Subcutaneous abdominal adipose tissue (tissue), 5 donors: ENCODE measurements around the gene CFL2.
A peak's percentile ranks its signal among the peaks of the same experiment; 100 is the strongest.
"Not testable (repeated sequence)": the region's sequence is repeated elsewhere in the genome, so short reads cannot be mapped to it uniquely, and the experiment has no call there.

ENCODE experiments used
- H3K27ac ChIP-seq: one replicate; pipeline ENCODE4 v1.7.0; 2013; ENCODE audit warnings: low read depth, mild to moderate bottlenecking, inconsistent platforms, low read length, moderate library complexity
- H3K27me3 ChIP-seq, 5 donors: one replicate each; pipeline ENCODE4 v1.7.0; 2013; ENCODE audit warnings: low read length in 5 of 5, inconsistent platforms in 1 of 5; ENCODE audit not compliant: control insufficient read depth in 5 of 5, insufficient read depth in 4 of 5
- H3K36me3 ChIP-seq, 5 donors: one replicate each; pipeline ENCODE4 v1.7.0; 2013; ENCODE audit warnings: low read length in 5 of 5; ENCODE audit not compliant: control insufficient read depth in 5 of 5, insufficient read depth in 5 of 5
- H3K4me1 ChIP-seq, 5 donors: one replicate each; pipeline ENCODE4 v1.7.0; 2013; ENCODE audit warnings: low read length in 5 of 5, mild to moderate bottlenecking in 3 of 5, moderate library complexity in 1 of 5; ENCODE audit not compliant: control insufficient read depth in 5 of 5, insufficient read depth in 5 of 5
- H3K4me3 ChIP-seq, 5 donors: one replicate each; pipeline ENCODE4 v1.7.0; 2013; ENCODE audit warnings: low read length in 5 of 5, low read depth in 1 of 5
- H3K9ac ChIP-seq, 5 donors: one replicate each; pipeline ENCODE4 v1.7.0; 2013; ENCODE audit warnings: low read length in 5 of 5, mild to moderate bottlenecking in 4 of 5, moderate library complexity in 3 of 5
- H3K9me3 ChIP-seq, 5 donors: one replicate each; pipeline ENCODE4 v1.7.0; 2013; ENCODE audit warnings: low read length in 5 of 5; ENCODE audit not compliant: control insufficient read depth in 5 of 5
- donor health status: healthy.
- donor health status: healthy.
- donor health status: healthy.
- donor health status: healthy.
- donor health status: healthy.

Gene CFL2

DNA sequence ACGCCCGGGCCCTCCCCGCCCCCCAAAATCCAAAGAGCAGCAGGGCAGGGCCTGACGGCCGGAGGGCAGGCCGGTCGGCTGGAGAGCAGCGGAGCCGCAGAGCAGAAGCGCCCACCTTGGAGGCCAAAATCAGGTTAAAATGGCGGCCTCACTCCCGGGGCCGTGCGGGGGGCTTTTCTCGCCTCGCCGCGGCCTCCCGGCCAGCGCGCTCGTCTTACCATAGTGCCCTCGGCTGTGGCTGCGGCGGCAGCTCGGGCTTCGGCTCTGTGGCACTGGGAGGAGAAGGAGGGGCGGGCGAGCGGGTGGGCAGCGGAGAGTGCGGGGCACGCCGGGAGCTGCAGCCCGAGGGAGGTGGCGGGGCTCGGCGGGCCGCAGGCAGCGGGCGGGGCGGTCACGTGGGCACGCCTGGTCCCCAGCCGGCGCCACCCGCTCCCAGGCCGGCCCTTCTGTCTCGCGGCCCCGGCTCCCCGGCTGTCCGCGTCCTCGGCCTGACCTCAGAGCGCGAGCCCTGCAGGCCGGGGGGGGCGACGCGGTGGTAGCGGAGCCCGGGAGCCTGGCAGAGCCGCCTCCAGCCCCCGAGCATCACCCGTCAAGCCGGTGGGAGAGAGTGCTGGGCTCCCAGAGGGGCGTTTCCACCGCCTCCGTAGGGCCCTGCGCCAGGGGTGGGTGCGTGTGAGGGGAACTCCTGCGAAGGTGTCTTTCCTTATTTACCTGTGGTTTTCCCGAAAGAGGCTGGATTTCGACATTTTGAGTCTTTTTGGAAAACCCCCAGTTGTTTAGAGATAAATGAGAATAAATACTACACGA lies at the start of gene CFL2:
Gene CFL2, minus strand, starts transcription at position 274 of the 807 bp plus-strand sequence. Its CDS starts 53 bp downstream, at position 221.
- Histone ChIP-seq H3K36me3 (peaks cover 4 to 11% (median 8%) of the 10 kb centered on the region in 5 donors), H3K4me3 (peak within 1 kb of the TSS; percentile 82 to 90 (median 87)), H3K27me3 (no peaks in the 10 kb centered on the region), H3K9ac (peak within 1 kb of the TSS; percentile 71 to 86 (median 84)), H3K27ac (peak within 1 kb of the TSS; percentile 81), H3K4me1 (peaks cover 2 to 32% (median 27%) of the 10 kb centered on the region in 5 donors), H3K9me3 (no peaks in the 10 kb centered on the region)

DNA sequence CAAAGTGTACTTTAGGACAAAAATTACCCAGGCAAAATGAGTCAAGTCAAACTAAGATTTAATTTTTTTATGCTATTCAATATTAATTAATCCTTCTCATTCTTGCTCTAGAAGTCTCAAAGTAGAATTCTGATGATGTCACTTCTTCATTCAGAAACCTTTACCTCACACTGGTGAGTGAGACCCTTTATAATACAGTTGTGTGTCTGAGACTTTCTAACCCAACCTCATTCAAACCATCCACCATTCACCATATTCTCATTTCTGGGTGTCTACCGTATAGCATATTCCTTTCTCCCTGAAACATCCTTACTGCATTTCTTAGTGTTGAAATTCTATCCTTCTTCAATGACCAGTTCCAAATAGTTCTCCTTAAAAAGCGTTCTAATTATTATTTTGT lies 40.8 kb upstream of the CFL2 start:
- no peaks in the 10 kb centered on the region for H3K4me1 ChIP-seq
- H3K9ac ChIP-seq: no peak overlapping the region
- peaks cover 11 to 34% (median 24%) of the 10 kb centered on the region in 5 donors for H3K36me3 ChIP-seq
- H3K27me3 ChIP-seq: no peaks in the 10 kb centered on the region
- no peak overlapping the region for H3K4me3 ChIP-seq
- H3K9me3 ChIP-seq: no peaks in the 10 kb centered on the region
- no peak overlapping the region for H3K27ac ChIP-seq

DNA sequence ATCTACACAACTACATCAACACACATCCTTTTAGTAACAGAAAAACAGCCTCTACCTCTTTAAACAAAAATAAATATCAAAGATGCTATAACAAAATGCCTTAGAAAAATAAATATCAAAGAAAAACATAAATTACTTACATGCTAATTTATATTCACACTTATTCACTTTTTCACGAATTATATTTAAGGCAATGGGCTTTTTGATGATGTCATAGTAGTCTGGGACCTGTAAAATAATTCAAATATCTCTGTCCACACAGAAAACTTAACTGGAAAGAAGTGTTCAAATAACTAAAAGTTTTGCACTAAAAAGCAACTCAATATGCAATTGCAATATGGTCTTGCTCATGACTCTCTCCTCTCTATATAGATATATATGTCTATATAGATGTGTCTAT lies 40.3 kb upstream of the CFL2 start:
- Histone ChIP-seq H3K9ac (no peak overlapping the region), H3K4me1 (no peaks in the 10 kb centered on the region), H3K9me3 (no peaks in the 10 kb centered on the region), H3K27ac (no peak overlapping the region), H3K4me3 (no peak overlapping the region), H3K36me3 (peaks cover 8 to 31% (median 24%) of the 10 kb centered on the region in 5 donors), H3K27me3 (no peaks in the 10 kb centered on the region)

DNA sequence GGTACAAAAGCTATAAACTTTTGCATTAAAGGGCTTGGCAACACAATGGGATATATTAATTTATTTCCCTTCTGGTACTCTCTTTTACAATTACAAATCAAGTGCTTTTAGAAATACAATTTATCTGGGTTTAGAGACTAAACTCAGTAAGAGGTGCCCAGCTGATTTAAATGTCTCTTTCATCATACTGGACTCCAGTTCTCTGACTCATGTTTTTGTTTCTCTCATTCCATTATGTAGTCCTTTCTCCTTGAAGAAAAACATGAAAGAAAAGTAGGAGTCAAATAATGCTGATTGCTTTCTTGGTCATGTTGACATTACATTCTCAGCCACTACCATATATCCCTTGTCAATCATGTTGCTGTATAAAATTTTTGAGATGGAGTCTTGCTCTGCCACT lies 36.3 kb upstream of the CFL2 start:
- Histone ChIP-seq H3K27me3 (no peaks in the 10 kb centered on the region), H3K27ac (no peak overlapping the region), H3K9ac (no peak overlapping the region), H3K36me3 (peaks cover 0 to 24% (median 10%) of the 10 kb centered on the region in 5 donors), H3K4me3 (no peak overlapping the region), H3K9me3 (no peaks in the 10 kb centered on the region), H3K4me1 (no peaks in the 10 kb centered on the region)

DNA sequence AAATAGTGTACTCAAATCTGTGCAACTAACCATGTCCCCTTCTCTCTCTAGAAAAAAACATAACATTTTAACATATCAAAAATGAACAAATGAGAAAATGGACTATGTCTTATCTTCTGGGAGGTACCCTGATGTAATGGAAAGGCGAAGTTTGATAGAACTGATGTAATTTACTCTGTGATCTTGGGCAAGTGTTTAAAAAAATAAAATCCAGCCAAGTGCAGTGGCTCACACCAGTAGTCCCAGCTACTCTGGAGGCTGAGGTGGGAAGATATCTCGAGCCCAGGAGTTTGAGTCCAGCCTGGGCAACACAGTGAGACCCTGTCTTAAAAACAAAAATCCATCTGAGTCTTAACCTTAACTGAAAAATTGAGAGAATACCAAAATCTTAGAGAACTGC lies 35.8 kb upstream of the CFL2 start:
- Histone ChIP-seq H3K9me3 (no peaks in the 10 kb centered on the region), H3K27ac (no peak overlapping the region), H3K36me3 (peaks cover 0 to 21% (median 10%) of the 10 kb centered on the region in 5 donors), H3K4me3 (no peak overlapping the region), H3K9ac (no peak overlapping the region), H3K27me3 (no peaks in the 10 kb centered on the region), H3K4me1 (no peaks in the 10 kb centered on the region)

DNA sequence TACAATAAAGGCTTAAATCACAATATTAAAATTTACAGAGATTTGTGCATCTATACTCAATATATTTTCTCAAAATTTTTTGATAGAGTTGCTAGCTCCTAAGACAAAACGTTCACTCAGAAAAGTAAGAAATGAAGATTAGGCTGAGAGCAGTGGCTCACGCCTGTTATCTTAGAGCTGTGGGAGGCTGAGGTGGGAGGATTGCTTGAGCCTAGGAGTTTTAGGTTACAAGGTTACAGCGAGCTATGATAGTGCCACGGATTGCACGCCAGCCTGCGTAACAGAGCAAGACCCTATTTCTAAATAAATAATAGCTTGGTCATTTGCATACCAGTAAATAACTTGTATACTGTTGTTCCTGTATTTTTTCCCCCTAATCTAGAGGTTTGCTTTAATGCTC lies 35.0 kb upstream of the CFL2 start:
- no peaks in the 10 kb centered on the region for H3K27me3 ChIP-seq
- no peak overlapping the region for H3K4me3 ChIP-seq
- H3K9me3 ChIP-seq: no peaks in the 10 kb centered on the region
- no peaks in the 10 kb centered on the region for H3K4me1 ChIP-seq
- H3K36me3 ChIP-seq: peaks cover 0 to 14% (median 7%) of the 10 kb centered on the region in 5 donors
- H3K9ac ChIP-seq: no peak overlapping the region
- no peak overlapping the region for H3K27ac ChIP-seq

DNA sequence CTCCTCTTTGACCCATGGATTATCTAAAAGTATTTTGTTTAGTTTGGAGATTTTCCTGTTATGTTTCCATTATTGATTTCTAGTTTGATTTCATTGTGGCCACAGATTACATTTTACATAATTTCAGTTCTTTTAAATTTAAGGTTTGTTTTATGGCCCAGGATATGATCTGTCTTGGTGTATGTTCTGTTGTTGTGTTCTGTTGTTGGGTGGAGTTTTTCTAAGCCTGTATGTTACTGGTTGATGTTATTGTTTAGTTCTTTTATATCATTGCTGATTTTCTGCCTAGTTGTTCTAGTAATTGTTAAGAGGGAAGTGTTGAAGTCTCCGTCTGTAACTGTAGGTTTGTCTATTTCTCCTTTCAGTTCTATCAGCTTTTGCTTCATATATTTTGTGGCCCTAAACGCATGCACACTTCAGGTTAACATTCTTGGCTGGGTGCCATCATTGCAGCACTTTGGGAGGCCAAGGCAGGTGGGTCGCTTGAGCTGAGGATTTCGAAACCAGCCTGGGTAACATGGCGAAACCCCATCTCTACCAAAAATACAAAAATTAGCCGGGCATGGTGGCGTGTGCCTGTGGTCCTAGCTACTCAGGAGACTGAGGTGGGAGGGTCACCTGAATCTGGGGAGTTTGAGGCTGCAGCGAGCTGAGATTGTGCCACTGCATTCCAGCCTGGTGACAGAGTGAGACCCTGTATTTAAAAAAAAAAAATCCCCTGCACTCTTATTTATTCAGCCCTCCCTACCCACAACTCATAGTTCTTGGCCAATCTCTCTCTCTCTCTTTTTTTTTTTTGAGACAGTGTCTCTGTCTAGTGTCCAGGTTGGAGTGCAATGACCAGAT lies 28.1 kb upstream of the CFL2 start:
- no peaks in the 10 kb centered on the region for H3K36me3 ChIP-seq
- H3K4me3 ChIP-seq: no peak overlapping the region
- H3K4me1 ChIP-seq: no peaks in the 10 kb centered on the region
- H3K27me3 ChIP-seq: no peaks in the 10 kb centered on the region
- no peak overlapping the region for H3K9ac ChIP-seq
- no peaks in the 10 kb centered on the region for H3K9me3 ChIP-seq
- H3K27ac ChIP-seq: no peak overlapping the region

DNA sequence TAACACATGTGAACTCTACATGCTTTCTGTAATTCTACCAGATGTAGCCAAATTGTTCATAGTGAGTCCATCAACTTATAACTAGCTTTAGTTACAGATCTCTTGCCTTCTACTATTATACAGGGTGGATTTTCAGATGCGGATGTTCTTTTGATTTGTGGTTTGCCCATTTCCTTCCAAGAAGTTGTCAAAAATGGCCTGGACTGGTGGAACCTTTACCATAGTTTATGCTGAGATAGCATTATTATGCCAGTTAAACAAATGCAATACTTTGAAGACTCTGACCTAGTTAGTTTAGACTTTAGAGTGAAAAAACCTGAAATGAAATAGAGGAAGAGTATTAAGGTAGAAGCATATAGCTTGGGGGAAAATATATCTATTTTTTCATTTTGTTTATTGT lies 27.4 kb upstream of the CFL2 start:
- H3K4me1 ChIP-seq: no peaks in the 10 kb centered on the region
- no peak overlapping the region for H3K9ac ChIP-seq
- H3K27ac ChIP-seq: no peak overlapping the region
- H3K36me3 ChIP-seq: no peaks in the 10 kb centered on the region
- no peaks in the 10 kb centered on the region for H3K9me3 ChIP-seq
- no peaks in the 10 kb centered on the region for H3K27me3 ChIP-seq
- no peak overlapping the region for H3K4me3 ChIP-seq

DNA sequence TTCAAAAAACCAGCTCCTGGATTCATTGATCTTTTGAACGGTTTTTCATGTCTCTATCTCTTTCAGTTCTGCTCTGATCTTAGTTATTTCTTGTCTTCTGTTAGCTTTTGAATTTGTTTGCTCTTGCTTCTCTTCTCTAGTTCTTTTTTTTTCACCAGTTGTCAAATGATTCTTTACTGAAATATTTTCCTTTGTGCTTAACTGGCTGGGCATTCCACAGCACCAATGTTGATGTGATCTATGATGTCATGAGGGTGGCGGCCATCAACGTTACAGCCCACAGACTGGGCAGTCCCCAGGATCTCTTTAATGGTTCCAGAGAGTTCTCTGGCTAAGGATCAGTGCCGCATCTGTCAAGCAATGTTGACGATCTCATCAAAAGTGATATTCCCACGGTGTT lies 25.7 kb upstream of the CFL2 start:
- not testable (repeated sequence) for H3K36me3 ChIP-seq

DNA sequence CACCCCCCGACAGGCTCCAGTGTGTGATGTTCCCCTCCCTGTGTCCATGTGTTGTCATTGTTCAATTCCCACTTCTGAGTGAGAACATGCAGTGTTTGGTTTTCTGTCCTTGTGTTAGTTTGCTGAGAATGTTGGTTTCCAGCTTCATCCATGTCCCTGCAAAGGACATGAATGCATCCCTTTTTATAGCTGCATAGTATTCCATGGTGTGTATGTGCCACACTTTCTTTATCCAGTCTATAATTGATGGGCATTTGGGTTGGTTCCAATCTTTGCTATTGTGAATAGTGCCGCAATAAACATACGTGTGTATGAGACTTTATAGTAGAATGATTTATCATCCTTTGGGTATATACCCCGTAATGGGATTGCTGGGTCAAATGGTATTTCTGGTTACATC lies 22.7 kb upstream of the CFL2 start:
- not testable (repeated sequence) for H3K4me3 ChIP-seq, H3K9ac ChIP-seq, H3K27me3 ChIP-seq, H3K27ac ChIP-seq, H3K9me3 ChIP-seq, H3K4me1 ChIP-seq, H3K36me3 ChIP-seq

More for the DNA sequence above, 25.7 kb upstream of the CFL2 start:
- not testable (repeated sequence) for H3K4me3 ChIP-seq, H3K27me3 ChIP-seq, H3K9ac ChIP-seq, H3K9me3 ChIP-seq, H3K27ac ChIP-seq, H3K4me1 ChIP-seq
